Duodenal mucosa (tissue), 2 donors: Measurements from ENCODE around the gene CSE1L.
"Not testable (repeated sequence)": the region's sequence is repeated elsewhere in the genome, so short reads cannot be mapped to it uniquely, and the experiment has no call there.

Source experiments
- H3K27ac ChIP-seq: one replicate; pipeline ENCODE4 v1.7.0; 2013; ENCODE audit warnings: low read depth, low read length
- H3K27me3 ChIP-seq, 2 donors: one replicate each; pipeline ENCODE4 v1.7.0; 2013; ENCODE audit warnings: low read length in 2 of 2, control low read depth in 1 of 2; ENCODE audit not compliant: insufficient read depth in 2 of 2, control insufficient read depth in 1 of 2
- H3K36me3 ChIP-seq, 2 donors: one replicate each; pipeline ENCODE4 v1.7.0; 2013; ENCODE audit warnings: low read length in 2 of 2, control low read depth in 1 of 2; ENCODE audit not compliant: insufficient read depth in 2 of 2, control insufficient read depth in 1 of 2
- H3K4me1 ChIP-seq, 2 donors: one replicate each; pipeline ENCODE4 v1.7.0; 2013; ENCODE audit warnings: low read length in 2 of 2, control low read depth in 1 of 2; ENCODE audit not compliant: insufficient read depth in 2 of 2, control insufficient read depth in 1 of 2
- H3K4me3 ChIP-seq, 2 donors: one replicate each; pipeline ENCODE4 v1.7.0; 2013; ENCODE audit warnings: low read length in 2 of 2, low read depth in 1 of 2
- H3K9ac ChIP-seq, 2 donors: one replicate each; pipeline ENCODE4 v1.7.0; 2013; ENCODE audit warnings: low read length in 2 of 2, low read depth in 1 of 2
- H3K9me3 ChIP-seq, 2 donors: one replicate each; pipeline ENCODE4 v1.7.0; 2013; ENCODE audit warnings: low read length in 2 of 2, control low read depth in 1 of 2; ENCODE audit not compliant: control insufficient read depth in 1 of 2

CSE1L gene

DNA sequence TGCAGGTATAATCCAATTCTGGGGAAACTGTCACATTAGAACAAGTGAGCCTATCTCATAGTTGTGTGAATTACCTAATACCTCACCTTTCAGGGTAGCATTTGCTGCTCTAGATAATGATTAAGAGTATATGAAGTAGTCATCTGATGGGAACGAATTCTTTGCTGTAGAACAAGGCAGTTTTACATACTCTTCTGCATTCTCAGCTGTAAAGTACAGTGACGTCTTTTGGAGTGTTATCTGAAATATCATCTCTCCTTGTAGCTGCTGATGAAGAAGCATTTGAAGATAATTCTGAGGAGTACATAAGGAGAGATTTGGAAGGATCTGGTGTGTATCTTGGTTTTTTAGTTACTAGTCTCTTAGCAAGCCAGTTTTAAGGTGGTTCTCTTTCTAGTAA is 28.4 kb downstream of the CSE1L start:
- Histone ChIP-seq H3K9ac (no peak overlapping the region), H3K4me3 (no peak overlapping the region), H3K27ac (no peak overlapping the region), H3K27me3 (no peaks in the 10 kb centered on the region), H3K36me3 (peaks cover 32 to 75% of the 10 kb centered on the region in 2 donors), H3K9me3 (no peaks in the 10 kb centered on the region), H3K4me1 (no peaks in the 10 kb centered on the region)

DNA sequence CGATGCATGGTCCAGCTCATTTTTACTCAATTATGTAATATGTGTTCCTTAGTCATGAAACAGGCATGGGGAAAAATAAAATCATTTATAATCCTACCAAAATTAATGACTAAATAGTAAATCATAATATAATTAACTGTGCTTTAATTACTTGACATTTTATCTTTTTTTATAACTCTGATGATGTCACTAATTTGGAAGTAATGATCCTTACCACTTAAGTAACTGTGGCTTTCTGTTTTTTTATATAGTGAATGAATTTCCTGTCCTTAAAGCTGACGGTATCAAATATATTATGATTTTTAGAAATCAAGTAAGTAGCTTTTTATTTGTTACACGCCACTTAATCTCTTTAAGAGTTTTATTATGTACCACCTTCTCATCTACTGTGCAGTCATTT is 32.2 kb downstream of the CSE1L start:
- H3K27me3 ChIP-seq: no peaks in the 10 kb centered on the region
- H3K9me3 ChIP-seq: no peaks in the 10 kb centered on the region
- H3K27ac ChIP-seq: no peak overlapping the region
- peaks cover 26 to 75% of the 10 kb centered on the region in 2 donors for H3K36me3 ChIP-seq
- H3K9ac ChIP-seq: no peak overlapping the region
- no peak overlapping the region for H3K4me3 ChIP-seq
- no peaks in the 10 kb centered on the region for H3K4me1 ChIP-seq

GRCh38 chr20:49082295-49082694 is 36.2 kb downstream of the CSE1L start:
- H3K36me3 ChIP-seq: peaks cover 27 to 71% of the 10 kb centered on the region in 2 donors
- not testable (repeated sequence) for H3K27ac ChIP-seq, H3K4me3 ChIP-seq, H3K4me1 ChIP-seq, H3K9me3 ChIP-seq, H3K27me3 ChIP-seq, H3K9ac ChIP-seq

- H3K9ac ChIP-seq: no peak overlapping the region
- H3K27ac ChIP-seq: no peak overlapping the region
- H3K9me3 ChIP-seq: no peaks in the 10 kb centered on the region
- H3K4me3 ChIP-seq: no peak overlapping the region
- no peaks in the 10 kb centered on the region for H3K4me1 ChIP-seq
- H3K27me3 ChIP-seq: no peaks in the 10 kb centered on the region
- peaks cover 28 to 84% of the 10 kb centered on the region in 2 donors for H3K36me3 ChIP-seq
Measured at GRCh38 chr20:49091104-49091503, 45.0 kb downstream of the CSE1L start.

DNA sequence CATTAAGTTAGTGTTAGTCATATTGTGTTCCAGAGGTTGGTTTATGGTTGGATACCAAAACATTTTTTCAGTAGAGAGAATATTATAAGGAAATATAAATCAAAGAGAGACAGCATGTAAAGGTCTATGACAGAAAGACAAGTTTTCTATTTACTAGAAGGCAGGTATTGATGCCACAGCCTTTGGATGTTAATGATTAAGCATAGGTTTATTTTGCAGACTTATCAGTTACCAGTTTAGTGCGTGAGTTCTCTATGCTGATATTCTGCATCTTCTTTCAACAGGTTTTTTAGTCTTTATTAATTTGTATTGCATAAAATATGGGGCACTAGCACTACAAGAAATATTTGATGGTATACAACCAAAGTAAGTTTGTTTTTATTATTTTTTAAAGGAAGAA is 45.6 kb downstream of the CSE1L start:
- Histone ChIP-seq H3K4me3 (no peak overlapping the region), H3K27me3 (no peaks in the 10 kb centered on the region), H3K9me3 (no peaks in the 10 kb centered on the region), H3K36me3 (peaks cover 31 to 84% of the 10 kb centered on the region in 2 donors), H3K27ac (no peak overlapping the region), H3K4me1 (no peaks in the 10 kb centered on the region), H3K9ac (no peak overlapping the region)

GRCh38 chr20:49096203-49096730 is 50.2 kb downstream of the CSE1L start:
- no peak overlapping the region for H3K4me3 ChIP-seq
- no peak overlapping the region for H3K27ac ChIP-seq
- no peaks in the 10 kb centered on the region for H3K9me3 ChIP-seq
- no peaks in the 10 kb centered on the region for H3K27me3 ChIP-seq
- peaks cover 24 to 71% of the 10 kb centered on the region in 2 donors for H3K36me3 ChIP-seq
- H3K9ac ChIP-seq: no peak overlapping the region
- peaks cover 0 to 6% of the 10 kb centered on the region in 2 donors for H3K4me1 ChIP-seq

DNA sequence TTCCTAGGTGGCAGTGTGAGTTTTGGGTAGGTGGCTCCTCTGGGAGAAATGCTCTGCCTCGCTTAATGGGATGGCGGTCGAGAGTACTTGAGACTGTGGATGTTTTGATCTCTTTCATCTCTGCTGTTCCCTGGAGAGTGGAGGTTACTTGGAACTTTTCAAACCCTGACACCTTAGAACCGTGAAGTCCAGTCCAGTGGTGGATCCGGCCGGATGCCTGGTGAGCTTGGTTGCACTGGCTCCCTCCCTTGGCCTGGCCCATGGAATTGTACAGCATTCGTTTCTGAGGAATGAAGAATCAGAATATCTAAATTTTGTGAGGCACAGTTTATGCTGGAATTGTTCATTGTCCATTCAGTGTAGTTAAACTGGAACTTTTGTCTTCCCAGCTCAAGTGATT is 51.0 kb downstream of the CSE1L start:
- no peaks in the 10 kb centered on the region for H3K9me3 ChIP-seq
- no peak overlapping the region for H3K9ac ChIP-seq
- peaks cover 29 to 74% of the 10 kb centered on the region in 2 donors for H3K36me3 ChIP-seq
- peaks cover 0 to 6% of the 10 kb centered on the region in 2 donors for H3K4me1 ChIP-seq
- H3K27me3 ChIP-seq: no peaks in the 10 kb centered on the region
- no peak overlapping the region for H3K4me3 ChIP-seq
- H3K27ac ChIP-seq: no peak overlapping the region

- no peaks in the 10 kb centered on the region for H3K27me3 ChIP-seq
- peaks cover 0 to 6% of the 10 kb centered on the region in 2 donors for H3K4me1 ChIP-seq
- no peak overlapping the region for H3K9ac ChIP-seq
- no peak overlapping the region for H3K4me3 ChIP-seq
- peaks cover 38 to 75% of the 10 kb centered on the region in 2 donors for H3K36me3 ChIP-seq
- H3K9me3 ChIP-seq: no peaks in the 10 kb centered on the region
- H3K27ac ChIP-seq: no peak overlapping the region
Measured at GRCh38 chr20:49098136-49098535, 52.0 kb downstream of the CSE1L start.

GRCh38 chr20:49099011-49099410 is 52.9 kb downstream of the CSE1L start:
- Histone ChIP-seq H3K4me1 (peaks cover 0 to 6% of the 10 kb centered on the region in 2 donors), H3K36me3 (peaks cover 46 to 78% of the 10 kb centered on the region in 2 donors), H3K27ac (no peak overlapping the region), H3K9me3 (no peaks in the 10 kb centered on the region), H3K27me3 (no peaks in the 10 kb centered on the region), H3K4me3 (no peak overlapping the region), H3K9ac (no peak overlapping the region)

GRCh38 chr20:49100292-49100691 is 54.2 kb downstream of the CSE1L start:
- not testable (repeated sequence) for H3K27ac ChIP-seq, H3K27me3 ChIP-seq, H3K4me3 ChIP-seq, H3K4me1 ChIP-seq, H3K9me3 ChIP-seq, H3K9ac ChIP-seq
- peaks cover 43 to 72% of the 10 kb centered on the region in 2 donors for H3K36me3 ChIP-seq

GRCh38 chr20:49100972-49101371 is 54.9 kb downstream of the CSE1L start:
- Histone ChIP-seq H3K27ac (no peak overlapping the region), H3K4me1 (peaks cover 0 to 6% of the 10 kb centered on the region in 2 donors), H3K9ac (no peak overlapping the region), H3K4me3 (no peak overlapping the region), H3K27me3 (no peaks in the 10 kb centered on the region), H3K9me3 (no peaks in the 10 kb centered on the region), H3K36me3 (peaks cover 43 to 66% of the 10 kb centered on the region in 2 donors)
